Heart left ventricle (tissue), 16 donors: ENCODE data around the gene JAKMIP3. TPM values are rescaled to one million over a fixed set of nuclear protein-coding genes. Genes with fewer than 3 reads are reported as not detected.

Experiments
- ATAC-seq, 4 donors: fragments of 200-7000 bp; cut with Tn5 transposase; one replicate each; pipeline ENCODE4 v1.9.1; 2020 to 2022; ENCODE audit warnings: moderate library complexity in 4 of 4, mild to moderate bottlenecking in 3 of 4, moderate number of reproducible peaks in 1 of 4
- DNase-seq, 5 donors: peaks; one replicate each; pipeline ENCODE4 v3.0.0-alpha.2; 2020
- H3K27ac ChIP-seq, 12 donors: fragments of 200-600 bp; sonication (generic) in 4 of 12; one replicate each; pipeline versions ENCODE4 v1.5.0 to v1.8.0; 2016 to 2022; ENCODE audit warnings: mild to moderate bottlenecking in 2 of 12
- H3K27me3 ChIP-seq, 9 donors: fragments of 200-600 bp; sonication (generic) in 2 of 9; one replicate each; pipeline versions ENCODE4 v1.5.1 to v1.8.0; 2016 to 2022; ENCODE audit warnings: mild to moderate bottlenecking in 3 of 9
- H3K36me3 ChIP-seq, 9 donors: fragments of 200-600 bp; sonication (generic) in 2 of 9; one replicate each; pipeline versions ENCODE4 v1.5.0 to v1.8.0; 2018 to 2022; ENCODE audit warnings: mild to moderate bottlenecking in 2 of 9
- H3K4me1 ChIP-seq, 12 donors: fragments of 200-600 bp; sonication (generic) in 4 of 12; one replicate each; pipeline versions ENCODE4 v1.5.0 to v1.8.0; 2016 to 2022; ENCODE audit warnings: mild to moderate bottlenecking in 3 of 12
- H3K4me3 ChIP-seq, 12 donors: fragments of 200-600 bp; sonication (generic) in 4 of 12; one replicate each; pipeline versions ENCODE4 v1.5.0 to v1.8.0; 2017 to 2022; ENCODE audit warnings: mild to moderate bottlenecking in 9 of 12, moderate library complexity in 4 of 12
- H3K9me3 ChIP-seq, 12 donors: fragments of 200-600 bp; sonication (generic) in 4 of 12; one replicate each; pipeline versions ENCODE4 v1.5.0 to v1.8.0; 2016 to 2022; ENCODE audit warnings: mild to moderate bottlenecking in 1 of 12
- CTCF ChIP-seq, 12 donors: fragments of 200-600 bp; sonication (generic) in 4 of 12; IDR thresholded peaks; one replicate each; pipeline versions ENCODE4 v1.5.0 to v1.8.0; 2018 to 2022; ENCODE audit warnings: antibody characterized with exemption in 12 of 12, mild to moderate bottlenecking in 5 of 12
- POLR2A ChIP-seq, 2 donors: fragments of 450-650 bp; IDR thresholded peaks; one replicate each; pipeline ENCODE4 v1.6.1; 2017; ENCODE audit warnings: antibody characterized with exemption in 2 of 2, mild to moderate bottlenecking in 2 of 2, moderate library complexity in 2 of 2
- WGBS, 4 donors: extraction: QIAGEN DNeasy Blood & Tissue Kit in 2 of 4; methylation state at CpG; one replicate each; pipeline versions ENCODE4 v1.1.5 to v1.1.7; 2013 to 2018; 5-methylcytosine and 5-hydroxymethylcytosine counted together
- intact Hi-C, 10 donors: fragments of 100-400 bp; cut with DNase I; formaldehyde crosslinking; loops; one replicate each; pipeline versions ENCODE4 v1.11.1 to v1.14.2; 2022
- polyA plus RNA-seq, 2 donors: library from polyadenylated mRNA; stranded (reverse); fragments of 200-250 nt; gene quantifications; one replicate each; pipeline ENCODE4 v1.2.3, GENCODE V29; 2013
- total RNA-seq, 9 donors: library from RNA; depleted of rRNA in 2 of 9; stranded (reverse); fragments of >200 nt in 2 of 9; fragmentation: NEBNext Ultra II Directional in 3 of 9; extraction: Animal tissue kit (Norgen Biotek cat#: 25700) in 3 of 9; gene quantifications; one replicate each; pipeline versions ENCODE4 v1.1.0 to v1.2.4, GENCODE V29; 2016 to 2023
- donor health status: ischemic (EF 13 %, LVEDD 7.1; RV severe dilation, severe dysfunction).
- donor health status: healthy with polysubstance abuse.
- donor health status: DM: no; HTN: yes; CAD: no.
- donor health status: DM: no; HTN: no; CAD: no.
- donor health status: ischemic (EF 25% LVEDD 6.9; RV normal size, moderate dysfunction).
- donor health status: ischemic (EF 25% LVEDD 5.7; RV mildly dilated, moderate dysfunction).
- donor health status: healthy.
- donor health status: DM: yes; HTN: yes; CAD: no.
- donor health status: ischemic (EF 35%, LVEDD 5.7; RV mildly dilated, moderate dysfunction).
- donor health status: nonischemic (EF 11% LVEDD 7.7; RV severe dilation, severe dysfunction).
- donor health status: DM: yes; HTN: yes; CAD: no.
- donor health status: PGD.
- donor health status: ischemic (EF 29% LVEDD 5.4; RV normal size, mild dysfunction).
- donor health status: nonischemic (EF 23%, LVEDD 6.1; RV moderate dilation, normal function).

Gene JAKMIP3
- total and polyA plus RNA-seq, 11 donors, result 0.06 to 3.1 (median 1.3) TPM

GRCh38 chr10:132070724-132071123 is 5.0 kb downstream of the JAKMIP3 start:
- DNase-seq (no peak), ATAC-seq (no peak)
- 69 to 83% (median 78%) methylated on average over 3 of the region's 3 CpGs for WGBS, 4 donors
- Histone ChIP-seq H3K27me3 (no peaks in the 10 kb centered on the region), H3K4me1 (peaks cover 0 to 10% (median 3%) of the 10 kb centered on the region in 12 donors), H3K27ac (no peak overlapping the region), H3K4me3 (no peak overlapping the region), H3K36me3 (no peaks in the 10 kb centered on the region), H3K9me3 (peaks cover 0 to 19% (median 4%) of the 10 kb centered on the region in 12 donors)
- intact Hi-C loops, result no loop called here
- TF ChIP-seq CTCF (IDR thresholded peaks at IDR 0.05), result no peak
- no peak for TF ChIP-seq POLR2A (IDR thresholded peaks at IDR 0.05)

- H3K36me3 ChIP-seq, result no peaks in the 10 kb centered on the region
- no peak for DNase-seq
- TF ChIP-seq CTCF (IDR thresholded peaks at IDR 0.05) (no peak), POLR2A (IDR thresholded peaks at IDR 0.05) (no peak)
- WGBS, 4 donors, result 59 to 82% (median 76%) methylated on average over 3 of the region's 3 CpGs
- H3K4me1 ChIP-seq, result peaks cover 0 to 3% (median under 1%) of the 10 kb centered on the region in 12 donors
- ATAC-seq, result no peak
- H3K4me3 ChIP-seq, result no peak overlapping the region
- no peaks in the 10 kb centered on the region for H3K27me3 ChIP-seq
- H3K27ac ChIP-seq, result no peak overlapping the region
- intact Hi-C loops, result no loop called here
- H3K9me3 ChIP-seq, result peaks cover 0 to 19% (median 4%) of the 10 kb centered on the region in 12 donors
These were observed 5.9 kb downstream of the JAKMIP3 start for GRCh38 chr10:132071667-132072066.

GRCh38 chr10:132075909-132076577 is 10.3 kb downstream of the JAKMIP3 start:
- ATAC-seq (no peak), DNase-seq (no peak)
- H3K4me1 ChIP-seq, result no peaks in the 10 kb centered on the region
- no peaks in the 10 kb centered on the region for H3K36me3 ChIP-seq
- H3K4me3 ChIP-seq, result no peak overlapping the region
- TF ChIP-seq CTCF (IDR thresholded peaks at IDR 0.05) (no peak), POLR2A (IDR thresholded peaks at IDR 0.05) (no peak)
- 78 to 82% (median 80%) methylated on average over 17 of the region's 17 CpGs for WGBS, 4 donors
- peaks cover 0 to 19% (median 4%) of the 10 kb centered on the region in 12 donors for H3K9me3 ChIP-seq
- no peak overlapping the region for H3K27ac ChIP-seq
- intact Hi-C loops, result no loop called here
- H3K27me3 ChIP-seq, result no peaks in the 10 kb centered on the region

GRCh38 chr10:132076578-132077081 is 10.9 kb downstream of the JAKMIP3 start:
- H3K4me1 ChIP-seq, result no peaks in the 10 kb centered on the region
- intact Hi-C loops, result no loop called here
- no peak overlapping the region for H3K27ac ChIP-seq
- no peaks in the 10 kb centered on the region for H3K36me3 ChIP-seq
- 76 to 88% (median 87%) methylated on average over 7 to 19 of the region's 19 CpGs for WGBS, 4 donors
- no peaks in the 10 kb centered on the region for H3K27me3 ChIP-seq
- peaks cover 0 to 19% (median 4%) of the 10 kb centered on the region in 12 donors for H3K9me3 ChIP-seq
- ATAC-seq (peak in 1 of 4 donors; percentile 32), DNase-seq (no peak)
- no peak overlapping the region for H3K4me3 ChIP-seq
- TF ChIP-seq CTCF (IDR thresholded peaks at IDR 0.05) (no peak), POLR2A (IDR thresholded peaks at IDR 0.05) (no peak)
